Mucosa of gallbladder (tissue), 1 donor: ENCODE data around the gene TFF3. TPM values are rescaled to one million over a fixed set of nuclear protein-coding genes. Genes with fewer than 3 reads are reported as not detected.

Experiments
- DNase-seq: peaks from one replicate; pipeline ENCODE4 v3.0.0-alpha.2; 2020; ENCODE audit warnings: low spot score
- total RNA-seq: library from RNA; stranded (reverse); gene quantifications from one replicate; pipeline ENCODE4 v1.2.1, GENCODE V29; 2021
- donor health status: DM: no; HTN: no; CAD: no.

The TFF3 gene
- total RNA-seq, 1 donor from 2014 or later, result 1,342 TPM

GRCh38 chr21:42346866-42347600, 31.8 kb upstream of the TFF3 start:
- no peak for DNase-seq

GRCh38 chr21:42346441-42346840, 31.2 kb upstream of the TFF3 start:
- no peak for DNase-seq

- no peak for DNase-seq
These were observed 29.4 kb upstream of the TFF3 start for GRCh38 chr21:42344631-42345030.

DNA sequence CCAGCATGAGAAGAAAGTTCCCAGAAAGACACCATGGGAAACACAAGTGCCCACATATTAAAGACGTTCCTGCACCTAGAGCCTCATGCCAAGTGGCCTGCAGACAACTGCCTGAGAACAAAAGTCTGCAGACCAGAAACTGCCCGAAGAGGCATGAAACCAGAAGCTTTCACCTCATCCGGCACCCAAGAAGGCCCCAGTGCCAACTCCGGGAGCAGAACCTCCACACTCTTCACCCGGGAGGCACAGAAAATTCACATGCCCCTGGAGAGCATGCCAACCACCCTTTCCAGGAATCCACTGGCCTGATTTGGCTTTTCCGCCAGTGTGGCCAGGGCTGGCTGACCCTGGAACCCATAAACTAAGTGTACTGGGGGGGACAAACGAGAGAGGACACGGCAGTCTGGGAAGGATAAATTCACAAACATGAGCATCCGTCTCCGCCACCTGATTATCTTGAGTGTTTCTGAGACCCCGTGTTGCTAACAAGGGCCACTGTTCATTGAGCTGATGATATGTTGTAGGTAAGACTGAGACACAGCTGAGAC, 28.8 kb upstream of the TFF3 start:
- no peak for DNase-seq

DNA sequence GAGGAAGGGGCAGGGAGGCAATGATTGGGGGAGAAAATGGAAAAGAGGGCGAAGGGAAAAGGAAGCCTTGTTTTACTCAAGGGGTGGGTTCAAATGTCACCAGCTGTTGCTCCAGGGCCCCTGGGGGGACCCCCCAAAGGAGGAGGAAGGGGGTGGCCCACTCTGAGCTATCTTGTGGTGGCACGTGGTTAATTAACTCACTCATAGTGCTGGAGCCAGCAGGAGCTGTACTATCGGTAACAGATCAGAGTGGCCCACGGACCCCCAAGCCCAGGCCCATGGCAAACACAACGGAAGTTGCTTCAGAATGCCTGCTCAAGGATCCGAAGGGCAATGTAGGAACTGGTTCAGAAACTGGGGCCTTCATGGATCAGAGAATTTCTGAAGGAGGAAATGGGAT, 28.3 kb upstream of the TFF3 start:
- DNase-seq, result no peak

- no peak for DNase-seq
These were observed 27.9 kb upstream of the TFF3 start for GRCh38 chr21:42343101-42343500.

DNA sequence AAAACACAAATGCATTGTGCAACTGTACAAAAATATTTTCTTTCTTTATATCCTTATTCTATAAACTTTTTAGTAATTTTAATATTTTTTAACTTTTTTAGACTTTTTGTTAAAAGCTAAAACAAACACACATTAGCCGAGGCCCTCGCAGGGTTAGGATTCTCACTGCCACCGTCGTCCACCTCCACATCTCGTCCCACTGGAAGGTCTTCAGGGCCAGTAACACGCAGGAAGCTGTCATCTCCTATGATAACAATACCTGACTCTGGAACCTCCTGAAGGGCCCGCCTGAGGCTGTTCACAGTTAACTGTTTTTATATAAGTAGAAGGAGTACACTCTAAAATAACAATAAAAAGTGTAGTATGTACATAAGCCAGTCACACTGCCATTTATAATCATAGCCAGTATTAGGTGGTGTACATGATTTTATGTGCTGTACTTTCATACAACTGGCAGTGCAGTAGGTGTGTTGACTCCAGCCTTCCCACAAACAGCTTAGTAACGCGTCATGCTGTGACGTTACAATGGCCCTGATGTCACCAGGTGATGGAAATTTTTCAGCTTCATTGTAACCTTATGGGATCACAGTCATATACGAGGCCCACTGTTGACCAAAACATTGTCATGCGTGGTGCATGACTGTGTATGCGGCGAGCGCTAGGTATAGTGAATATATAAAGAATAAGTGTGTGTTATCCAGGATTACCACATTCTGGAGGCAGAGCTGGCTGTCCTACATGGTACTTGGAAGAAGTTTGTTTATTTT, 26.8 kb upstream of the TFF3 start:
- DNase-seq, result no peak

DNA sequence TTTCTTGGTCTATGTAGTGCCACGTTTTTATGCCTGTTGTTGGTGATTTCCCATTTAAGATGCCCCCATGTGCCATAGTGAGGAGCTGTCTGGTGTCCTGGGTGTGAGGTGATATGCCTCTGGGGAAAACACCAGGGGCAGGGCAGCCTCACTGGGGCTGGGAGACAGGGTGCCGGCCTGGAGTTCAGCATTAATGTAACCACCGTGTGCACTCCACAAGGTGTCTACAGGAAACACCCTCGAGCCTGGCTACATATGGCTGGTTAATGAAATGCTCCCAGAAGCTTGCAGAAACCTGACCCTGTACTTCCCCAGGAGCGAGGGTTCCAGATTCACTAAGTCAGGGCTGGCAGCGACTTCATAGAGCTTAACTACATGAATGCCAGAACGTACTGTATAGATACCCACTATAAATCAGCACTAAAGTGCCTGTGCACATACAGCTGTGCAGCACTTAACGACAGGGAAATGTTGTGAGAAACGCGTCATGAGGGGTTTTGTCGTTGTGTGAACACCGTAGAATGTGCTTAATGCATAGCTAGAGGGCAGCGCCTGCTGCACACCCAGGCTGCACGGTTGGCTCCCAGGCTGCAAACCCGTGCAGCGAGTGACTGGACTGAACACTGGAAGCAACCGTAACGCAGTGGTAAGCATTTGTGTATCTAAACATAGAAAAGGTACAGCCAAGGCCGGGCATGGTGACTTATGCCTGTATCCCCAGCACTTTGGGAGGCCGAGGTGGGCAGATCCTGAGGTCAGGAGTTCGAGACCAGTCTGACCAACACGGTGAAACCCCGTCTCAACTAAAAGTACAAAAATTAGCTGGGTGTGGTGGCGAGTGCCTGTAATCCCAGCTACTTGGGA, 25.2 kb upstream of the TFF3 start:
- DNase-seq, result no peak

- no peak for DNase-seq
These were observed 23.8 kb upstream of the TFF3 start for GRCh38 chr21:42338729-42339715.

DNA sequence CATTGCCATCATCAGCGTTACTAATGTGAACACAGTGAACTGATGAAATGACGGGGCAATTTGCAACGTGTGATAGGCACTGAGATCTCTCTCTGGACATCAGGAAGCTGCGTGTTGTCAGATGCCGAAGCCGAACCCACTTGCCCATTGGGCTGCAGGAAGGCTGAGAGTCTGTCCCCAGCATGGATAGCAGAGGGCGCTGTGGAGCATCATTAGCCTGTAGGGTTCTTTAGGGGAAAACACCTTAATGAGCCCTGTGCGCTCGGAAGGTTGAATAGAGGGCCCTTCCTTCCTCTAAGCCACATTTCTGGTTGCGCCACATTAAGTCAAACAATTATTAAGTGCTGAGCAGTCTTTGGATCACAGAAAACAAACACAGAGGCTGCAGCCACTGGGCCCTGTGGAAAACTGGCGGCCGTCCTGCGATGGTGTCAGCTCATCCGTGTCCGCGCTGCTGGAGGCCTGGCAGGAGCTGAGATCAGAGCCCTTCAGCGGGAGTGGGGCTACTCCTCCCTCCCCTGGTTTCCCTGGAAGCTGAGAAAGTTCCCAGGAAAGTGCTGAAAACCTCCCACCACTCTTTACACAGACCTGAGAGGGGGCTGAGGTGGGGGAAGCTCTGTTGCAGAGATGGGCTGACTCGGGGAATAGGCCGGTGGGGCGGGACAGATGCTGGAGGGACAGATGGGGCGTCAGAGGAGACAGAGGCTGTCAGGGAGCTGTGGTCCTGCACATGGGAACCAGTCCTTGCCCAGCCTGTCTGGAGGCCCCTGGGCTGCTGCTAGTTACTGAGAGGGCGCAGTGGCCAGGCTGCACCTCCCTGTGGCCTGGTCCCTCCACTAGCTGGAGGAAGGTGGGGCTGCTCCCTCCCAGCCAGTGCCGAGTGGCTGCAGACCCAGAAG, 22.9 kb upstream of the TFF3 start:
- DNase-seq, result peak; percentile 81

- no peak for DNase-seq
These were observed 22.1 kb upstream of the TFF3 start for GRCh38 chr21:42337276-42337675.

DNA sequence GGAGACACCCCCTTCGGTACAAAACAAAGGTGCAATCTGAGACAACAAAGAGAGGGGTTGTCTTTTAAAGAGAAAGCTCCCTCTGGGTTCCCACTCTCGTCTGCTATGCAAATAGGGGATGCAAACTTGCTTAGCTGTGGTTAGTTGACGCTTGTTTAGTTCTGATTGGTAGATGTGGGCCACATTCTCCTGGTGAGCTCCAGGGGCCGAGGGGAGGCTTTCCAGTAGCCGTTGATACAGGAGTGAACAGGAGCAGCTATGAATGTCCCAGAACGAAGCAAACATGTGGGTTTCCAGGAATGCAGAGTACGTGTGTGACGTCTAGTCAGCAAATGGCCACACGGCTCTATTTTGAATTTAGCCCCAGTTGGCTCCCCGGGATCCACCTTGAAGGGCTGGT, 20.8 kb upstream of the TFF3 start:
- DNase-seq, result no peak

DNA sequence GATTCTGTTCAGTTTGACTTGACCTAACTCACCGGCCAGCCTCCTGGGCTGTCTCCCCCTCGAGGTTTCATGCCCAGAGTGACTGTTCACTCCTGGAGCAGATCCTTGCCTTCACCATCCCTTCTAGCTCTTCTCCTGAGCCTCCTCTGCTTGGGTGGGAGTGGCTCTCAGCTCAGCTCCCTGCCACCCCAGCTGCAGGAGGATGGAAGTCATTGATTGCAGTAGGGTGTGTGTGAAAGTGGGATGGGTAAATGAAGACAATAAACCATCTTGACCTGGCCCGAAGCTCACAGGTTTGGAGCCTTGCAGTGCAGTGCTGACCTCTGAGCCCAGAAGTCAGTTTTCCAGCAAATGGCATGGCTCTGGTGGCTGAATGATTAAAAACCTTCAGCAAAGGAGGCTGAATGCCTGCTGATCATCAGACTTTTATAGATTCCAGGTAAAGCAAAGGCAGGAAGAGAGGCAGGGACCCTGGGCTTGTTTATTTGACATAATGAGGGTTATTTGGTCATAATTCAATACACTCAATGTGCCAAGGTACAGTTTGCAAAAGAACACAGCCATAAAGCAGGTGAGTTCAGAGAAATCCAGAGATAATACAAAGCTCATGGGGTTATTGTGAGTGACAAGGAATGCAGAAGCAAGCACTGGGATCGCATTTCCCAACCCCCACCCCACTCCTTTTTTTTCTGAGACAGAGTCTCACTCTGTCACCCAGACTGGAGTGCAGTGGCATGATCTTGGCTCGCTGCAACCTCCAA, 17.5 kb upstream of the TFF3 start:
- DNase-seq, result no peak

- no peak for DNase-seq
These were observed 16.5 kb upstream of the TFF3 start for GRCh38 chr21:42331660-42332059.

- no peak for DNase-seq
These were observed 15.5 kb upstream of the TFF3 start for GRCh38 chr21:42330380-42331371.

DNA sequence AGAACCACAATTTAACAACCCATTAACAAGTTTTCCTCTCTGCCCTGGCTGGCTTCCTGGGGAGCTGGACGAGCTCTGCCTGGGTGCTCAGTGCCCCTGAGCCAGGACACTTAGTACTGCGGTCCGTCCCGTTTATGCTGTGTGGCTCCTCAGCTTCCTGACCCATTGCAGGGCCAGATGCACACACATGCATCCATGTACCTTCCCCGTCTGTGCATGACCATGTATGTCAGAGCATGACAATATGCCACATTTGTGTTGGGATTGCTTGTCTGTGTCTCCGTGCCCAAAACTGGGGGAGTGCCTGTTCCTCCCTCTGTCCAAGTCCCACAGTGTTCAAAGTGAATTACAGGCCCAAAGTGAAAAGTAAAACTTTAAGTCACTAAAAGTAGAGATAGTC, 9.7 kb upstream of the TFF3 start:
- no peak for DNase-seq

- no peak for DNase-seq
These were observed 6.6 kb upstream of the TFF3 start for GRCh38 chr21:42321845-42322244.

DNA sequence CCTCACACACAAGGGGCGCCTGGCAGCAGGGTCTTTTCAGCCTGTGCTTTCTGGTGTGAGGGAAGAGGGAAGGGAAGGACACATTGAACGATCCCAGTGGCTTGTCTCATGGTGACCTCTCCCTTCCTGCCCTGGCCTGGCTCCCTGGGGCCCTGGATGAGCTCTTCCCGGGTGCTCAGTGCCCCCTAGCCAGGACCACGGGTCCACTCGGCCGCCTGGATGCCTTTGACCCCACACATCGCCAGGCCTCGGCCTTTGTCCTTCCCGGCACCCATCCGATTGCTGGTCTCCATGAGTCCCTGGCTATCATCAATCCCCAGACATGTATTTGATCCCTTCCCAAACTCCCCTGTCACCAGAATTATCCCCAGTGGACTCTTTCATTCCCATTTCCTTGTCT, 6.0 kb upstream of the TFF3 start:
- DNase-seq, result no peak
